Fibroblast of lung (primary cell): ENCODE data around the gene SLC13A1.

ENCODE experiments used
- CTCF ChIP-seq, 2 donors: IDR thresholded peaks in 1 of 2; conservative IDR thresholded peaks in 1 of 2; 1 replicate in 1 of 2; 2 replicates in 1 of 2; pipeline ENCODE4 v1.5.1; 2011 to 2012; ENCODE audit warnings: low read length in 2 of 2, control low read depth in 1 of 2, inconsistent platforms in 1 of 2, low read depth in 1 of 2, mild to moderate bottlenecking in 1 of 2
- EZH2 ChIP-seq: IDR thresholded peaks from 2 replicates; pipeline ENCODE4 v1.5.1; 2012; ENCODE audit warnings: low read length, control low read depth, mild to moderate bottlenecking; ENCODE audit errors: missing control alignments

DNA sequence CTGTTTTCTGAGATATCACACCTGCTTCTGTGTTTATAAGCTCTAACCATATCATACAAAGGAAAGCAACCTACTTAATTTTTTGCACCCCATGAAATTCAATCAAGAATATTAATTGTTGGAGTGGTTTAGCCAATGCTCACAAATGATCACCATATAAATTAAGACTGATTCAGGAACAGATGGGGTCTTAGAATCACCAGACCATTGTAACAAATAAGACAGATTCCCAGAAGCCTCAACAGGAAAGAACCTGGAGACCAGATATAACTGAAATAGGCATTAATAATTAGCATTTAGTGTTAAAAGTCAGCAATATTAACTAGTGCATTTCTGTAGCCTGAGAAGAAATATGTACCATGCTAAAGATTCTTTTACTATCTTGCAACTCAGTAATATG, 73.6 kb downstream of the SLC13A1 start:
- no peak for TF ChIP-seq CTCF (conservative IDR thresholded peaks at IDR 0.05 in 1 of 2, IDR thresholded peaks at IDR 0.05 in 1 of 2; ENCODE audit: low read depth in 1 of 2, low read length in 2 of 2)
- no peak for TF ChIP-seq EZH2
